T-helper 1 cell (primary cell): ENCODE data around the gene TEX30.
"Not testable (repeated sequence)": the region's sequence is repeated elsewhere in the genome, so short reads cannot be mapped to it uniquely, and the experiment has no call there.

Experiments used
- DNase-seq, 5 donors: peaks; one replicate each; pipeline ENCODE4 v3.0.0-alpha.2; 2012 to 2020
- total RNA-seq, 4 donors: gene quantifications; one replicate each; lab custom pipeline; 2026; lab: John Stamatoyannopoulos, UW

The TEX30 gene
- total RNA-seq, result 2.1 to 6.6 (median 6.5) reads per million in 4 donors

DNA sequence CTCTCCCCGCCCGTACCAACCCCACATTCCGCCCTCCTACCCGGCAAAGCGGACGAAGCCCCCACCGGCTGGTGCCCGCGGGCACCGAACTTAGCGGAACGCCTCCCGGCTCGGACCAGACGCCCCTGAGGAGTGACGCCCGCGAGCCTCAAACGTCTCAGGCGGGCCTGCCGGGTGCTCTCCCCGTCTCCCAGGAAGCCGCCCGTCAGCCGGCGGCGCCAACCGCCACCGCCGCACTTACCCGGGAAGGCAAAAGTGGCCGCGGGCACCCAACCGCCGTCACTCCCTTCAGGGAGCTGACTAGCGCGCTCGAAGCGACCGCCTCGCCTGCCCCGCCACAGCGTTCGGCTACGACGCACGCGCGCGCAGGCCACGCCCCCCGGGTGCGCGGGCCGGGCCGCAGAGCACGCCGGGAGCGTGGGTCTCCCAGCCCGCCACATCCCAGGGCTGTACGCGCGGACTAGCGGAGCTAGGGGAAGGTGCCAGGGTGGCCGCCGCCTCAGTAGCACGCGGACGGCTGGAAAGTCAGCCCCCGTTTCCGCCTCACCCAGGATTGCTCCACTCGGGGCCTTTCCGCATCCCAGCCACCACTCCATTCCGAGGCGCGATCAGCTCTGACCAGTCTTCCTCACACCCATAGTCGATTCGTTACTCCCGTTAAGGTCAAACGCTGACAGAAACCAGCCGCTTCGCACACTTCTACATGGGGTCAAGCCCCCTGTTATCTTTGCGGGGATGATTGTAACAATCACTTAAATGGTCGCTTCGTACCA is at the start of gene TEX30:
Gene TEX30 (minus strand): TSS at position 346 of the 773 bp plus-strand sequence. CDS start 3,760 bp downstream, outside the sequence.
- DNase-seq, result peak; percentile 70 to 88 (median 82)

DNA sequence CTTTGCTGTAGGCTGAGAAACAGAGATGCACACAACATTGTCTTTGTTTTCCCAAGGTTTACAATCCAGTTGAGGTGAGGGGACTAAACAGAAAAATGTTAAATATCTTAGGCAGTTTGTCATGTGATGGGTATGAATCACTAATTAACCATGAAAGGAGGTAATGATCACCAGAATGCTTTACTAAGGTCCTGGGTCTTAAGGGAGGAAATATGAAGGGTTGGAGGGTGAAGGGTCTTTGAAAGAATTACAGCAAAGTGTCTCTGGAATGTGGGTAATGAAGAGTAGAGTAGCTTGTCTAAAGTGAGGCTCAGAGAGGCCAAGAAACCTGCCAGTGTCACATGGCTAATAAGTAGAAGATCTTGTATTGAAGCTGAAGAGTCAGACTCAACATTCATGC is 44.3 kb upstream of the TEX30 start:
- DNase-seq, result no peak

DNA sequence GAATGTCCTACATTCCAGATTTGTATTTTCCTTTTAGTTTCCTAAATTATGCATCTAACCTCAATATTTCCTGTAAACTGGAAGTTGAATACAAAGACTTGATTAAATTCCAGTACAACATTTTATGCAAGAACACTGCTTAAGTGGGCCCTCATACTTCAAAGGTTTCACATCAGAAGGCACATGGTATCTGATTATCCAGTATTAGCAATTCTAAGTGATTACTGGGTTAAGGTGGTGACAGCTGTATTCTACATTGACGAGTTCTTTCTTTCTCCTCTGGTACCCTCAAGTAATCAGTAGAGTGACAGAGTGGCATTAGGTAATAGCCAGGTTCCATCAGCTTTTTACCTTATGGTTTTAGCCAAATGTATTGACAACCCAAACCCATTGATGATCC is 43.7 kb upstream of the TEX30 start:
- no peak for DNase-seq

DNA sequence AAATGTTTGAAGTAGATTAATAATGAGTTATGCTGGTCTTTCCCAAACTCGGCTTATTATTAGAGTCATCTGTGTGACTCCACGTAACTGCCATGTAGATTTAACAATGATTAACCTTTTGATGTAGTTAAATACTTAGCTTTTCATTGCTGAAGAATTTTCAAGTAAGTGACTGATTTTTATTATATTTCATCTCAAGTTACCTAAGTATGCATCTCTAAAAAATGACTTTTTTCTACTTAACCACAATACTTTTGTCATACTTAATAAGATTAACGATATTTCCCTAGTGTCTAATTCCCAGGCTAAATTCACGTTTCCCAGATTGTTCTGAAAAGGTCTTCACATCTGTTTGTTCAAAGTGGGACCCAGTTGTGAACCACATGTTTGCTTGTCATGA is 43.1 kb upstream of the TEX30 start:
- no peak for DNase-seq

DNA sequence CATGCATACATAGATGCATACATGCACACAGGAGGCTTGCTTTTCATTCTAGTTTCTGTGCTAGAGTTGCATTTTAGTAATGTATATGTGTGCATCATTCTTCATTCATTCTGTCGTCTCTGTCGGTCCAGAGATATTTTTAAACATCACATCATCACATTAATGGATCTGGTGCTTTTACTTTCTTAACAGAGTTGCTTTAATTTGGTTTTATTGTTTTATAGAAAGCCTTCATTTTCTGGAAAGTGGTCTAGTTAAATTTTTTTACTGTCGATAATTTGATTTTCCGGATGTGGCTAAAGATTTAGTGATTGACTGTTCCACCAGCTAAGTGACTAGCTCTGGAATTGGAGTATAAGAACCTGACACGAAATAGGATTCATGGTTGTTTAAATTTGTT is 42.2 kb upstream of the TEX30 start:
- DNase-seq, result no peak

DNA sequence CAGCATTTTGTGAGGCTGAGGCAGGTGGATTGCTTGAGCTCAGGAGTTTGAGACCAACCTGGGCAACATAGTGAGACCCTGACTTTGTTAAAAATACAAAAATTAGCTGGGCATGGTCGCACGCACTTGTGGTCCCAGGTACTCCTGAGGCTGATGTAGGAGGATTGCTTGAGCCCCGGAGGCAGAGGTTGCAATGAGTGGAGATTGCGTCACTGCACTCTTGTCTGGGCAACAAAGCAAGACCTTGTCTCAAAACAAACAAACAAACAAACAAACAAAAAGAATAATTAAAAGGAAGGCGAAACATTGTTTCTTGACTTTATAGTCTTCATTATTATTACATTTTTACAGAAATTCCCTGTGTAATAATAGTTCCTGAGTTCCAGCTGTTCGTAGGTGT is 41.2 kb upstream of the TEX30 start:
- DNase-seq, result no peak

DNA sequence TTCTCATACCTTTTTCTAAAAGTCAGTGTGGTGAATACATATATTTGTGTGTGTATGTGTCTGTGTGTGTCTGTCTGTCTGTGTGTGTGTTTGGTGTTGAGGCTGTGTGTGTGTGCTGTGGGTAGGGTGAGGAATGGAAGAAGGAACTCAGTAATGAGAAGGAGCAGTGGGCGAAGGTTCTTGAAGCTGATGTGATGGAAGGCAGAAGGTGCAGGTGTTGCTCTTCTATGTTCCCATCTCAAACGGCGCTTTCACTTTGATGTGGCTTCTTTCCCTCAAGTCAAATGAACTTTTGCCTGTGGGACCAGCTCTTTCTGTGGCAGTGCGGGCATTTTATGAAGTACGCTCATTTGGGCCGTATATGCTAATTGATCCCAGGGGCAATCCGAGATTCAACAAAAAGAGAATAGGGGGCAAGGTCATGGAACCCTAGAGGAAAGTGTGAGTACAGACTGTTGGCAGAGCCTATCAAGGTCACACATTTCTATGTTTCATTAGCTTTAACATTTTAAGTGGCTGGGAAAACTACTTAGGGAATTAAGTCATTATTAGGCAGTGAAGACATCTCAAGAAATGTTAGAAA is 40.5 kb upstream of the TEX30 start:
- DNase-seq, result no peak

DNA sequence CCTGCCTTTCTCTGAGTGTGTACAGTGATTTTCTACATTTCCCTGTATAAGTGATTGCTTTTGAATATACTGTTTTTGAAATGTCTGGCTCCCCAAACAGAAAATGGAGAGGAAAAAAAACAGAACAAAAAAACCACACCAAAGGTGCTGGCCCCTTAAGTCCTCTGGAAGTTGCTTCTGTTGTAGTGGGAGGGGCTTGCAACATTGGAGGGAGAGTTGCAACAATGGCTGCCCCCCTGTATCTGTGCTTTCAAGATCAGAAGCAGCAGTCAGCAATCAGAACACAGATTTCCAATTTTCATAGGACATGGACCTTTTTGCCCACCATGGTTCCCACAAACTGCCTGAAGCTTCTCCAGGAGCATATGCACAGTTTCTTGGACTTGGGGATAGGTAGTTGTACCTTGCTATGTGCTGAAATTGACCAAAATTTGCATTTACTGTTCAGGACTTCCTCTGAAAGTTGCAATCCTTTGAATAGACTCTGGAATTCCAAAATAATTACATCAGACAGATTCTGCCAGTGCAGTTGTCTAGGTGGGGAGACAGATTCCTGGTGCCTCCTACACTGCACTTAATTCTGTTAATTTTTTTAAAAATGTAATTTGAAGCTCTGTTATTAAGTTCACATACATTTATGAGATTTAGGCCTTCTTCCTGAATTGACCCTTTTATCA is 39.2 kb upstream of the TEX30 start:
- no peak for DNase-seq

DNA sequence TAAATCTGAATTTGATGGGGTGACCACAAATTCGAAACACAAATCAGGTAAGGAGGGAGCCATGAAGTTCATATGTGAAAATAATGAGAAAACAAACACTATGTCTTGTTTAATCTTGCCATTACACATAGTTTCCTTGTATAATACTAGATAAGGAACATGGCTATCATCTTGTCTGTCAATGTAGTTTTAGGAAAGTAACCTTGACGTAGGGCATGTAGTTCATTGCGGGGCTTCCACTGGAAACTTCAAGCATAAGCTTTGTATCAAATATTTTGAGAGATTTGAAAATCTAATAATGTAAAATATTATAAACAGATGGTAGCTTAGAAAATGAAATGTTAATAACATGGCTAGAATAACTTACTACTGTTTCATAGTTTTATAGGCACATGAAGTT is 34.1 kb upstream of the TEX30 start:
- DNase-seq, result no peak

DNA sequence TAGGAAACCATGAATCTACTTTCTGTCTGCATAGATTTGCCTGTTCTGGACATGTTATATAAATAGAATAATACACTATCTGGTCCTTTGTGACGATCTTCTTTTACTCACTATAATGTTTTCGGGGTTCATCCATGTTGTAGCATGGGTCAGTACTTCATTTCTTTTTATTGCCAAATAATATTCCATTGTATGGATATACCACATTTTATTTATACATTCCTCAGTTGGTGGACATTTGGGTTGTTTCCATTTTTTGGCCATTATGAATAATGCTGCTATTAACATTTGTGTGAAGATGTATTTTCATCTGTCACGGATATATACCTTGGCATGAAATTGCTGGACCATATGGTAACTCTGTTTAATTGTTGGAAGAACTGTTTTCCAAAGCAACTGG is 32.1 kb upstream of the TEX30 start:
- DNase-seq, result no peak

DNA sequence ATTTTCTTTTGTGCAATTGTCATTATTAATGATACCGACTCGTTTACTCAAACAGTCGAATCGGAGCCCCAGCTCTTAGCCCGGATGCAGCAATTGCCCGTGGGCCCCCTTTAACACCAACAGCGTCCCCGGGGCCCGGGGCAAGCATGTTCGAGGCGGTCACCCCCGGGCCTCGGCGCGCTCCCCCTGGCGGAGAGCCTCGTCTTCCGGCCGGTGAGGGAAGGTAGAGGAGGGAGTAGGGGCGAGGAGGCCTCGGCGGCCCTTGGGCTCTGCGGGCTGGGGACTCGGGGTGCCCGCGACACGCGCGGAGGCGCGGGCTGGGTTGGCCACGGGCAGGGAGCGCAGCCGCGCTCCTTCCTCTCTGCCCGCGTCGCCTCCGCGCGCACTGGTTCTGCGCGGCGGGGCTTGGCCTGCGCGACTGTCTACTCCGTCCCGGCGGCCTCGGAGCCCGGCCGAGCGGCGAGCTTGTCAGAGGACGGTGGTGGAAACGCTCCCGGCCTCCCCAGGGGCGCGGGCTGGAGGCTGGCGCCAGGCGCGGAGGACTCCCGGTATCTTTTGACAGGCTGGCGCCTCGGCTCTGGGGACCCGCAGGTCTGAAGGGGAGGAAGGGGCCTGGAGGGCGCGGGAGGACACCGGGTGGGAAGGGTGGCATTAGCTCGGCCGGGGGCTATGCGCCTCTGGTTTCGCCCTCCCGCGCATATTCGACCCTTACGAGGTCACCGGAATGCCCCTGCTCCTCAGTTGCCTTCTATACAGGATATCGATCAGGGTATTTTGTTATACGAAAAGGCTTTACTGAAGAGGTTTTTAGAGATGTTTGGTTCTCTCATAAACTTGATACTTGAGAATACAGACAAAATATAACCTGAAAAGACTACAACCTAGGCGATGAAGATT is 26.8 kb upstream of the TEX30 start:
- DNase-seq, result peak; percentile 60 to 85 (median 69)

DNA sequence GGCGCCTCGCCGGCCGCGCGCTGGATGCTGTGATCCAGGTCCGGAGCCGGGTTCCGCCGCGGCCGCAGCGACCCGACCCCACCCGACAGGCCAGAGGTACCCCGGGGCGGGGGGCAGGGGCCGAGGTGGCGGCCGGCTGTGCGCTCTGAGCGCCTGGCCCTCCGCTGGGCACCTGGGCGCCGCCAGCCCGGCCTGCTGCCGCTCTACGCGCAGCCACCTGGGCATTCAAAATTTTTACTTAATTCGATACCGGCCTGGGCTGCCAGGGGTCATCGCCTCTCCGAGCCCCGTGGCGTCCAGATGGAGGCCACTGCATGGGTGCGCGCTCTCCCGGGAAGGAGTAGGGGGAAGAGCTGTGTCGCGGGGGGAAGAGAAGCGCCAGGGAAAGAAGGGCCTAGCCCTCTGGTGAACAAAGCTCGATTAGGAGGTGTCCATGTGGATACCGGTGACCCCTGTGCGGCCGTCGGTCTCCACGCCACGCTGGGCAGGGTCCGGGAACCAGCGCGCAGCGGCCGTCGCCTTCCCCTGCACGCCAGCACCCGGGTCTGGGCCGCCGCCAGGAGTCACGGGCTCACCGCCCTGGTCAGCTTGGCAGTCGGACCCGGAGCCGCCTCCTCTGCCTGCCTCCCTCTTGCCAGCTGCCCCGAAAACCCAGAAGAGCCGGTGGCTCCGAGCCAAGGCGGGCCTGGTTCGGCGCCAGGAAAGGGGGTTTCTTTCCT is 26.0 kb upstream of the TEX30 start:
- DNase-seq, result no peak

DNA sequence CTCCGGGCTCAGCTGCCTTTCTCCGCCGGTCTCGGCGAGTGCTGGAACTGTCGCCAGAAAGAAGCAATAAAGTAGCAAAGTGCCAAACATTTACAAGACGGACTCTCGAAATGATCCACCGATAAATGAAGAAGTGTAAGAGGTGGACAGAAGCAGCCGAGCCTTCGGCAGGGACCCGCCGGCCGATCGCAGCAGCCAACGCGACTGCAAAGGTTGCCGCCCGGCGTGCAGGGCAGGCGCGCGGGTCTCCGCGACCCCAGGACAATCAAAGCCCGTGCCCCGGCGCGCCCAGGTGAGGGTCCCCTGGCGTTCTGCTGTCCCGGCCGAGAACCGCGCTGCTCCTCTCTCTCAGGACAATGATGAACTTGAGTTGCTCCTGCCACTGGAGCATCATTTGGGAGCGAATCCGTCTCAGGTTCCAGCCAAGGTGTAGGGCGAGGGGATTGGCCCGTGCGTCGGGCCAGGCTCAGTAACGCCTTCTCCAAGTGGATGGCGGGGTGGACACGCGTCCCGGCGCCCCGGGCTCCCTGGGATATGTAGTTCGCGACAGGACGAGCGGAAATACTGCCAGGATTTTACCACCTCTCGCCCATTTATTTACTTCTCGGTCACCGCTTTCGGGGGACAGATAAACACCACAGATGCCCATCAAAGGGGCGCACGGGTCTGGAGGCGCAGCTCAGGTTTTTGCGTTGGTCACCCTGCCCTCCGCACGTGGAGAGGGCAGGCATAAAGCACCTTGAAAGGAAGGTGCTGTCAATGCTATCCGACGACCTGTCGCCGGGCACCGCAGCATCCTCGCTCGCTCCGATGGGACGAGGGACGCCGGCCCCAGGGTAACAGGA is 25.2 kb upstream of the TEX30 start, which contains the start of the genes BIVM and POGLUT2:
Gene BIVM (plus strand): TSS at position 539 of the 845 bp plus-strand sequence. CDS start 8,149 bp downstream, outside the sequence.
Gene POGLUT2 (minus strand): TSS at position 396 of the 845 bp plus-strand sequence. CDS start 306 bp downstream, at position 90.
- peak; percentile 47 to 89 (median 58) for DNase-seq

DNA sequence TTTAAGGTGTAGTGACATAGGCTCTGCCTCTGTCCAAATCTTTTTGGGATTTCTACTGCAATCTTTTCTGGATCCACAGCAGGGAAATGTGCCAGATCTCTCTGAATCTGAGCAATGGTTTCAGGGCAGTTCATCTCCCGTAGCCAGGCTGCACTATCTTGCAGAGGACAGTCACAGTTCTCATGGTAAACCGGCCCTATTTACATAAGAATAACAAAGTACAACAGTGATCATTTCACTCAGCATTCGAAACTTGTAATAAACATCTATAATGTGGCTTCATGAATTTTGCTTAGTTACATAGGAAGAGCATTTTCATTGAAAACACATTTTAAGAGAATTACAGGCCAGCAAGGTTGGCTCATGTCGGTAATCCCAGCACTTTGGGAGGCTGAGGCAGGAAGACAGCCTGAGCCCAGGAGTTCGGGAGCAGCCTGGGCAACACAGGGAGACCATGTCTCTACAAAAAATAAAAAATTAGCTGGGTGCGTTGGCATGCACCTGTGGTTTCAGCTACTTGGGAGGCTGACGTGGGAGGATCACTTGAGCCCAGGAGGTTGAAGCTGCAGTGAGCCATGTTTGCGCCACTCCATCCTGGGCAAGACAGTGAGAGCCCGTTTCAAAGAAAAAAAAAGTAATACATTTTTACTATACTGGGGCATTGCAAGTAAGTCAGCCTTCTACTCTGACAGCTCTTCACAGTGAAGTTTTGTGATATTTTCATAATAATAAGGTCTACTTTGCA is 20.2 kb upstream of the TEX30 start:
- DNase-seq, result no peak

DNA sequence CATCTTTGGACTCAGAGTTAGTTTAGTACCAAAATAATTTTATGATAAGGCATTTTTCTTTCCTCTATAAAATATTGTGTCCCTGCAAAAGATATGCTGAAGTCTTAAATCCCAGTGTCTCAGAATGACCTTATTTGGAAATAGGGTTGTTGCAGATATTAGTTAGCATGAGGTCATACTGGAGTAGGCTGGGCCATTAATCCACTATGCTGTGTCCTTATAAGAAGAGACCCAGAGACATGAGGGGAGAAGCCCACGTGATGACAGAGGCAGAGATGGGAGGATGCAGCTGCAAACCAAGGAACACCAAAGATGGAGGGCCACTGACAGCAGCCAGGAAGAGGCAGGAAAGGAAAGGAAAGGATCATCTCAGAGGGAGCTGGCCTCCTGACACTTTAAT is 18.8 kb upstream of the TEX30 start:
- DNase-seq, result no peak

DNA sequence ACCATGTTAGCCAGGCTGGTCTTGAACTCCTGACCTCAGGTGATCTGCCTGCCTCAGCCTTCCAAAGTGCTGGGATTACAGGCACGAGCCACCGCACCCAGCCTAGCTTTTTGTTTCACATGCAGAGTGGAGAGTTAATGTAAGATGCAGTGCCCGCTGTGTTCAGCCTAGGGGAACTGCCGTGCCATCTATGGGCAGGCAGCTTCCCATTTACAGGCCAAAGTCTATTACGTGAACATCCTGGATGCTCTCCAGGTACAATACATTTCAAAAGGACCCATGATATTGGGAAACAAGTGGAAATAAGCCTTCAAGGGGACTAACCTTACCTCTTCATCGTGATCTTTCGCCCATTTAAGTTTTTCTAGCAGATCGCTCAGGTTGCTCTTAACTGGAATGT is 15.1 kb upstream of the TEX30 start:
- no peak for DNase-seq

DNA sequence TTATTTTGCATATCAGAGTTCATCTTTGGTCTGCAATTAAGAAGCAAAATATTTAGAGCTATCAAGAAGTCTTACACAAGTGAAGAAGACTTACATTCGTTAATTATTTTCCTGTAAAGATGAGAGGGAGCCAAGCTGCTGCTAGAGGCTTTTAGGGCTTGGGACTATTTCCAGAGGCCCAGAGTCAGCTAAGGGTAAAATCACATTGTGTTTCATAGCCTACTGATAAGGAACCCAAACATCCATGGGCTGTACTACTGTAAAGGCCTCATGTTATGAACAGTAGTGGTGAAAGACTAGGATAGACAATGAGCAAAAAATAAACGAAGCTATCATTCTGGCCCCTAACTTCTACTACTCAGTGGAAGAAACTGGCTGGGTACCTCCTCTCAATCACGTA is 10.9 kb upstream of the TEX30 start:
- no peak for DNase-seq

DNA sequence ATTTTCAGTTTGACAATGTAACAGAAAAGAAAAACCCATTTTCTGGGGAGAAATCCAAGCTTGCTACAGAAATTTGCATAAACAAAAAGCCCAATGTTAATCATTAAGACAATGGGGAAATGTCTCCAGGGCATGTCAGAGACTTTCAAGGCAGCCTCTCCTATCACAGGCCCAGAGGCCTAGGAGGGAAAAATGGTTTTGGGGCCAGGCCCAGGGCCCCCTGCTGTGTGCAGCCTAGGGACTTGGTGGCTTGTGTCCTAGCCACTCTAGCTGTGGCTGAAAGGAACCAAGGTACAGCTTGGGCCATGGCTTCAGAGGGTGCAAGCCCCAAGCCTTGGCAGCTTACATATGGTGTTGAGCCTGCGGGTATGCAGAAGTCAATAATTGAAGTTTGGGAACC is 8.0 kb upstream of the TEX30 start:
- no peak for DNase-seq

DNA sequence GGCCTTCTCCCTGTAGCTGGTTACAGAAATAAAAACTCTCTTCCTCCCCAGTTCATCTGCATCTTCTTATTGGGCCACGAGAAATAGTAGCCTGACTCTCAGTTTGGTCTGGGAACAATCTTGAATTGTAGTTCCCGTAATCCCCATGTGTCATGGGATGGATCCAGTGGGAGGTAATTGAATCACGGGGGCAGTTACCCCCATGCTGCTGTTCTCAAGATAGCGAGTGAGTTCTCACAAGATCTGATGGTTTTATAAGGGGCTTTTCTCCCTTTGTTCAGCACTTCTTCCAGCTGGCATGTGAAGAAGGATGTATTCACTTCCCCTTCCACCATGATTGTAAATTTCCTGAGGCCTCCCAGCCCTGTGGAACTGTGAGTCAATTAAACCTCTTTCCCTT is 7.1 kb upstream of the TEX30 start:
- DNase-seq, result not testable (repeated sequence)
